Measurements from ENCODE around the gene HPCA. TPM values are rescaled to one million over a fixed set of nuclear protein-coding genes. Genes with fewer than 3 reads are reported as not detected.
A peak's percentile ranks its signal among the peaks of the same experiment; 100 is the strongest.

The HPCA gene
- total and polyA plus RNA-seq, 8 donors: 0.16 to 0.61 (median 0.35) TPM; not detected in 1

GRCh38 chr1:32889731-32890278 is 3.5 kb downstream of the HPCA start:
- no peak for DNase-seq
- Histone ChIP-seq H3K9me3 (no peaks in the 10 kb centered on the region), H3K27ac (no peak overlapping the region), H3K4me3 (no peak overlapping the region), H3K36me3 (no peaks in the 10 kb centered on the region), H3K27me3 (peaks cover 44 to 97% of the 10 kb centered on the region in 2 donors), H3K4me1 (peaks cover 0 to 13% of the 10 kb centered on the region in 2 donors)
- TF ChIP-seq, protein P1, sequence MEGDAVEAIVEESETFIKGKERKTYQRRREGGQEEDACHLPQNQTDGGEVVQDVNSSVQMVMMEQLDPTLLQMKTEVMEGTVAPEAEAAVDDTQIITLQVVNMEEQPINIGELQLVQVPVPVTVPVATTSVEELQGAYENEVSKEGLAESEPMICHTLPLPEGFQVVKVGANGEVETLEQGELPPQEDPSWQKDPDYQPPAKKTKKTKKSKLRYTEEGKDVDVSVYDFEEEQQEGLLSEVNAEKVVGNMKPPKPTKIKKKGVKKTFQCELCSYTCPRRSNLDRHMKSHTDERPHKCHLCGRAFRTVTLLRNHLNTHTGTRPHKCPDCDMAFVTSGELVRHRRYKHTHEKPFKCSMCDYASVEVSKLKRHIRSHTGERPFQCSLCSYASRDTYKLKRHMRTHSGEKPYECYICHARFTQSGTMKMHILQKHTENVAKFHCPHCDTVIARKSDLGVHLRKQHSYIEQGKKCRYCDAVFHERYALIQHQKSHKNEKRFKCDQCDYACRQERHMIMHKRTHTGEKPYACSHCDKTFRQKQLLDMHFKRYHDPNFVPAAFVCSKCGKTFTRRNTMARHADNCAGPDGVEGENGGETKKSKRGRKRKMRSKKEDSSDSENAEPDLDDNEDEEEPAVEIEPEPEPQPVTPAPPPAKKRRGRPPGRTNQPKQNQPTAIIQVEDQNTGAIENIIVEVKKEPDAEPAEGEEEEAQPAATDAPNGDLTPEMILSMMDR (IDR thresholded peaks at IDR 0.05): no peak
- ATAC-seq: no peak
- intact Hi-C loops (cut with DNase I): no loop called here

GRCh38 chr1:32890516-32891240 is 4.4 kb downstream of the HPCA start:
- Histone ChIP-seq H3K27ac (no peak overlapping the region), H3K4me3 (no peak overlapping the region), H3K9me3 (no peaks in the 10 kb centered on the region), H3K4me1 (peaks cover 0 to 13% of the 10 kb centered on the region in 2 donors), H3K36me3 (no peaks in the 10 kb centered on the region), H3K27me3 (peaks cover 38 to 95% of the 10 kb centered on the region in 2 donors)
- intact Hi-C loops (cut with DNase I): no loop called here
- DNase-seq (peak in 1 of 4 donors; percentile 3), ATAC-seq (no peak)
- TF ChIP-seq, protein P1 (IDR thresholded peaks at IDR 0.05): no peak

DNA sequence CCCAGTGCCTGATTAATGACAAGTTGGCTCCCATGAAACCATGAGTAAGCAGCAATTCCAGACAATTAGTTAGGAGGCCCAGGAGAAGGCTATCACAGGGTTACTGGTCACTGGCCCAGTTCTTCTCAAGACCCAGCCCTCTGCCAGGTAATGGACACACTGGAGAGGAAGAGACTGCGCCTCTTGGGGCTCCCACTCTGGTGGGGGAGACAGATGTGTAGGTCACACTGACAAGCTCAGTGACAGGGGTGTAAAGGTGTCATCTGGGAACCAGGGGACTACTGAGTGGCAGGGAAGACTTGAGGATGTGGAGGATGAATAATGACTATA is 4.9 kb downstream of the HPCA start:
- Histone ChIP-seq H3K27ac (no peak overlapping the region), H3K27me3 (peaks cover 33 to 90% of the 10 kb centered on the region in 2 donors), H3K36me3 (no peaks in the 10 kb centered on the region), H3K4me3 (no peak overlapping the region), H3K9me3 (no peaks in the 10 kb centered on the region), H3K4me1 (peaks cover 0 to 13% of the 10 kb centered on the region in 2 donors)
- intact Hi-C loops (cut with DNase I): no loop called here
- ATAC-seq (no peak), DNase-seq (no peak)
- TF ChIP-seq, protein P1 (IDR thresholded peaks at IDR 0.05): no peak

GRCh38 chr1:32891630-32892029 is 5.3 kb downstream of the HPCA start:
- intact Hi-C loops (cut with DNase I): no loop called here
- TF ChIP-seq, protein P1 (IDR thresholded peaks at IDR 0.05): no peak
- no peak for DNase-seq
- Histone ChIP-seq H3K4me1 (peaks cover 0 to 13% of the 10 kb centered on the region in 2 donors), H3K9me3 (no peaks in the 10 kb centered on the region), H3K4me3 (no peak overlapping the region), H3K27me3 (peaks cover 28 to 85% of the 10 kb centered on the region in 2 donors), H3K27ac (no peak overlapping the region), H3K36me3 (no peaks in the 10 kb centered on the region)
- no peak for ATAC-seq

GRCh38 chr1:32892368-32893197 is 6.3 kb downstream of the HPCA start:
- H3K27me3 ChIP-seq: peaks cover 21 to 77% of the 10 kb centered on the region in 2 donors
- no peaks in the 10 kb centered on the region for H3K36me3 ChIP-seq
- TF ChIP-seq, protein P1 (IDR thresholded peaks at IDR 0.05): peak in 1 of 2 donors; percentile 55
- peak in 1 of 4 donors; percentile 82 for DNase-seq
- ATAC-seq: peak; percentile 39
- H3K4me3 ChIP-seq: peak overlapping the region; percentile 27 to 32
- intact Hi-C loops (cut with DNase I): no loop called here
- peaks cover 0 to 13% of the 10 kb centered on the region in 2 donors for H3K4me1 ChIP-seq
- no peak overlapping the region for H3K27ac ChIP-seq
- H3K9me3 ChIP-seq: no peaks in the 10 kb centered on the region

Measured in left lung (tissue), 10 donors.